IMR-90 (cell line): ENCODE results near the gene MYADML2. TPM values are rescaled to one million over a fixed set of nuclear protein-coding genes. Genes with fewer than 3 reads are reported as not detected.
"Not testable (repeated sequence)": the region's sequence is repeated elsewhere in the genome, so short reads cannot be mapped to it uniquely, and the experiment has no call there.

ENCODE experiments used
- ATAC-seq: fragments of 200-7000 bp; cut with Tn5 transposase; 2 replicates; pipeline ENCODE4 v1.9.1; 2020; ENCODE audit warnings: low read depth, mild to moderate bottlenecking, moderate library complexity
- BruUV-seq: library from RNA; stranded (reverse); fragments of 400-500 nt; replicated peaks from 2 replicates; lab custom pipeline; 2021; lab: Mats Ljungman, UMichigan
- CTCF ChIA-PET: fragments of 300-600 bp; formaldehyde crosslinking; extraction: SDS; loops from one replicate; lab custom pipeline; 2021; ENCODE audit warnings: antibody characterized with exemption; lab: Yijun Ruan, JAX
- POLR2A ChIA-PET: fragments of 300-600 bp; sonication (Branson Sonifier 250); formaldehyde crosslinking; loops from one replicate; lab custom pipeline; 2022; ENCODE audit warnings: antibody characterized with exemption; ENCODE audit not compliant: unreplicated experiment; lab: Charles Lee
- DNase-seq: peaks from one replicate; pipeline ENCODE4 v3.0.0; 2013
- H2AFZ ChIP-seq: replicated peaks from 2 replicates; pipeline ENCODE3; 2013; ENCODE audit warnings: low read length, mild to moderate bottlenecking; ENCODE audit not compliant: poor library complexity
- H2AK5ac ChIP-seq: 2 replicates; pipeline ENCODE4 v1.6.1; 2013; ENCODE audit warnings: low read depth, low read length, inconsistent platforms
- H2AK9ac ChIP-seq: replicated peaks from 2 replicates; pipeline ENCODE3; 2013; ENCODE audit warnings: mild to moderate bottlenecking, low read depth, low read length, moderate library complexity; ENCODE audit not compliant: poor library complexity
- H2BK120ac ChIP-seq: 2 replicates; pipeline ENCODE4 v1.6.1; 2013; ENCODE audit warnings: low read depth, low read length, inconsistent platforms
- H2BK15ac ChIP-seq: 3 replicates; pipeline ENCODE4 v1.6.1; 2013; ENCODE audit warnings: low read depth, low read length, inconsistent platforms
- H2BK20ac ChIP-seq: 2 replicates; pipeline ENCODE4 v1.6.1; 2013; ENCODE audit warnings: low read depth, mild to moderate bottlenecking, inconsistent platforms, low read length, moderate library complexity
- H2BK5ac ChIP-seq: 2 replicates; pipeline ENCODE4 v1.6.1; 2013; ENCODE audit warnings: mild to moderate bottlenecking, low read depth, low read length, inconsistent platforms; ENCODE audit not compliant: poor library complexity, severe bottlenecking
- H3K14ac ChIP-seq: replicated peaks from 2 replicates; pipeline ENCODE4 v1.6.1; 2013; ENCODE audit warnings: low read depth, low read length, inconsistent platforms
- H3K18ac ChIP-seq: 2 replicates; pipeline ENCODE4 v1.6.1; 2013; ENCODE audit warnings: low read depth, low read length, control low read depth
- H3K23ac ChIP-seq: 2 replicates; pipeline ENCODE4 v1.6.1; 2013; ENCODE audit warnings: low read depth, low read length, inconsistent platforms
- H3K27ac ChIP-seq: 2 replicates; pipeline ENCODE4 v1.5.1; 2013; ENCODE audit warnings: mild to moderate bottlenecking, control low read depth, low read length; ENCODE audit not compliant: insufficient read depth
- H3K27me3 ChIP-seq: 2 replicates; pipeline ENCODE4 v1.6.1; 2013; ENCODE audit warnings: low read length; ENCODE audit not compliant: control insufficient read depth, insufficient read depth
- H3K36me3 ChIP-seq: 2 replicates; pipeline ENCODE4 v1.6.1; 2013; ENCODE audit warnings: low read length, mixed read lengths; ENCODE audit not compliant: control insufficient read depth, insufficient read depth
- H3K4ac ChIP-seq: 2 replicates; pipeline ENCODE4 v1.6.1; 2013; ENCODE audit warnings: low read depth, low read length, inconsistent platforms
- H3K4me1 ChIP-seq: 2 replicates; pipeline ENCODE4 v1.6.1; 2013; ENCODE audit warnings: low read length, mixed read lengths; ENCODE audit not compliant: control insufficient read depth, insufficient read depth
- H3K4me2 ChIP-seq: 2 replicates; pipeline ENCODE4 v1.6.1; 2013; ENCODE audit warnings: low read depth, mild to moderate bottlenecking, control low read depth, low read length, moderate library complexity
- H3K4me3 ChIP-seq: 2 replicates; pipeline ENCODE4 v1.5.1; 2013; ENCODE audit warnings: low read depth, mild to moderate bottlenecking, control low read depth, low read length, moderate library complexity; ENCODE audit not compliant: insufficient read depth
- H3K56ac ChIP-seq: 2 replicates; pipeline ENCODE4 v1.6.1; 2013; ENCODE audit warnings: low read length, inconsistent platforms; ENCODE audit not compliant: insufficient read depth; ENCODE audit errors: extremely low read depth
- H3K79me1 ChIP-seq, 2 experiments: 2 replicates each; pipeline ENCODE4 v1.6.1; 2013; ENCODE audit warnings: low read length in 2 of 2, inconsistent platforms in 1 of 2, low read depth in 1 of 2
- H3K9ac ChIP-seq: 2 replicates; pipeline ENCODE4 v1.6.1; 2013; ENCODE audit warnings: low read depth, low read length, control low read depth
- H3K9me1 ChIP-seq: 2 replicates; pipeline ENCODE4 v1.6.1; 2013; ENCODE audit warnings: low read length, inconsistent platforms; ENCODE audit not compliant: insufficient read depth
- H3K9me3 ChIP-seq: 2 replicates; pipeline ENCODE4 v1.6.1; 2013; ENCODE audit warnings: low read length; ENCODE audit not compliant: control insufficient read depth, insufficient read depth
- H4K20me1 ChIP-seq: 2 replicates; pipeline ENCODE4 v1.6.1; 2013; ENCODE audit warnings: low read length, inconsistent platforms; ENCODE audit not compliant: insufficient read depth
- H4K5ac ChIP-seq: 2 replicates; pipeline ENCODE4 v1.6.1; 2013; ENCODE audit warnings: mild to moderate bottlenecking, low read depth, low read length, control low read depth
- H4K8ac ChIP-seq, 2 experiments: 2 replicates each; pipeline ENCODE4 v1.6.1; 2013; ENCODE audit warnings: low read depth in 2 of 2, low read length in 2 of 2, control low read depth in 1 of 2, inconsistent platforms in 1 of 2
- H4K91ac ChIP-seq: 2 replicates; pipeline ENCODE4 v1.6.1; 2013; ENCODE audit warnings: low read depth, low read length, inconsistent platforms; ENCODE audit not compliant: insufficient read depth
- FOS ChIP-seq: fragments of 150-350 bp; IDR thresholded peaks from 2 replicates; pipeline ENCODE4 v1.6.1; 2016; ENCODE audit warnings: low read depth, low read length
- MAFK ChIP-seq: IDR thresholded peaks from 2 replicates; pipeline ENCODE4 v1.6.1; 2012; ENCODE audit warnings: low read depth, low read length, improper control_type of control experiment
- MXI1 ChIP-seq: IDR thresholded peaks from 2 replicates; pipeline ENCODE4 v1.6.1; 2012; ENCODE audit warnings: low read depth, mild to moderate bottlenecking, low read length, moderate library complexity, borderline replicate concordance
- RAD21 ChIP-seq: IDR thresholded peaks from 2 replicates; pipeline ENCODE4 v1.6.1; 2012; ENCODE audit warnings: low read length, improper control_type of control experiment
- SMC3 ChIP-seq: fragments of 150-350 bp; IDR thresholded peaks from 2 replicates; pipeline ENCODE4 v1.6.1; 2016; ENCODE audit warnings: low read depth, mild to moderate bottlenecking, antibody characterized with exemption, low read length, moderate library complexity
- WGBS, 2 experiments: methylation state at CpG; one replicate each; pipeline versions ENCODE4 v1.1.5 to v1.1.7; 2013; ENCODE audit warnings: missing lambda C conversion rate in 2 of 2; ENCODE audit not compliant: insufficient read length in 1 of 2; ENCODE audit errors: extremely low coverage in 2 of 2; 5-methylcytosine and 5-hydroxymethylcytosine counted together
- dilution Hi-C: fragments of 300-500 bp; cut with HindIII; formaldehyde crosslinking; loops from one replicate; pipeline ENCODE4 v1.14.3; 2018; ENCODE audit warnings: low sequenced_read_pairs; ENCODE audit not compliant: unreplicated experiment
- in situ Hi-C: fragments of 300-500 bp; cut with MboI; formaldehyde crosslinking; loops from 3 replicates; pipeline ENCODE4 v1.14.3; 2019; ENCODE audit warnings: low sequenced_read_pairs, inconsistent platforms, mixed read lengths
- intact Hi-C: fragments of 100-400 bp; cut with micrococcal nuclease; formaldehyde crosslinking; loops from 2 replicates; pipeline ENCODE4 v1.10.0; 2022
- polyA plus RNA-seq, 3 experiments: library from polyadenylated mRNA; depleted of rRNA; stranded (reverse); fragments of >200 nt; gene quantifications; 2 replicates each; pipeline ENCODE4 v1.2.3, GENCODE V29; 2012; ENCODE audit warnings: low replicate concordance in 1 of 3
- total RNA-seq: library from RNA; depleted of rRNA; stranded (reverse); fragments of >200 nt; gene quantifications from 2 replicates; pipeline ENCODE4 v1.2.3, GENCODE V29; 2012

The MYADML2 gene
- total and polyA plus RNA-seq, 2 of the 4 experiments (the other 2 are of a cell fraction), result not detected

GRCh38 chr17:81954131-81955057 lies 7.4 kb upstream of the MYADML2 start:
- H2AK5ac ChIP-seq, result peak overlapping the region; percentile 16; the same call in 1 of the 2 replicates
- H3K23ac ChIP-seq, result no peak overlapping the region
- in situ Hi-C loops, result no loop called here
- no peaks in the 10 kb centered on the region for H3K4me1 ChIP-seq
- no TSS peak for BruUV-seq
- H3K9ac ChIP-seq, result no peak overlapping the region
- WGBS, 2 experiments, result no CpG with 5 or more reads among the region's 19 CpGs
- H4K91ac ChIP-seq, result no peak overlapping the region
- no peaks in the 10 kb centered on the region for H3K9me1 ChIP-seq
- no peak overlapping the region for H3K4ac ChIP-seq
- no peak overlapping the region for H3K27ac ChIP-seq
- H3K9me3 ChIP-seq, result no peaks in the 10 kb centered on the region
- H3K27me3 ChIP-seq, result peaks cover 20% of the 10 kb centered on the region
- intact Hi-C loops, result no loop called here
- no peak overlapping the region for H2BK15ac ChIP-seq
- no peak overlapping the region for H2BK5ac ChIP-seq
- dilution Hi-C loops, result no loop called here
- no peak overlapping the region for H2AFZ ChIP-seq
- no peak for DNase-seq
- H2BK120ac ChIP-seq, result no peak overlapping the region
- POLR2A ChIA-PET, result no interaction called here
- H4K8ac ChIP-seq, result no peak overlapping the region
- no peak overlapping the region for H3K56ac ChIP-seq
- no peak overlapping the region for H2BK20ac ChIP-seq
- CTCF ChIA-PET, result no interaction called here
- no peaks in the 10 kb centered on the region for H3K79me1 ChIP-seq
- no peak overlapping the region for H4K5ac ChIP-seq
- ATAC-seq, result no peak
- peak overlapping the region; percentile 42 for H2AK9ac ChIP-seq
- no peak overlapping the region for H3K14ac ChIP-seq
- no peak overlapping the region for H3K18ac ChIP-seq
- no peak overlapping the region for H3K4me2 ChIP-seq
- H3K36me3 ChIP-seq, result no peaks in the 10 kb centered on the region
- TF ChIP-seq SMC3, result no peak
- TF ChIP-seq FOS, result no peak
- no peak for TF ChIP-seq MXI1
- no peak for TF ChIP-seq MAFK
- no peak for TF ChIP-seq RAD21
- no peaks in the 10 kb centered on the region for H4K20me1 ChIP-seq
- no peak overlapping the region for H3K4me3 ChIP-seq

GRCh38 chr17:81953443-81953842 lies 6.4 kb upstream of the MYADML2 start:
- H2BK5ac ChIP-seq, H3K4me2 ChIP-seq, H2AFZ ChIP-seq, H2AK5ac ChIP-seq, H4K20me1 ChIP-seq, H3K27ac ChIP-seq, H3K18ac ChIP-seq, H4K91ac ChIP-seq, intact Hi-C loops, H3K14ac ChIP-seq, H3K4me1 ChIP-seq, BruUV-seq, H2BK20ac ChIP-seq, H4K5ac ChIP-seq, H3K4me3 ChIP-seq, in situ Hi-C loops, ATAC-seq, H2BK15ac ChIP-seq, H2BK120ac ChIP-seq, dilution Hi-C loops, DNase-seq, H3K9ac ChIP-seq, H3K9me3 ChIP-seq, H3K4ac ChIP-seq, CTCF ChIA-PET, H3K23ac ChIP-seq, H4K8ac ChIP-seq, H3K79me1 ChIP-seq, POLR2A ChIA-PET, H2AK9ac ChIP-seq, H3K56ac ChIP-seq, H3K36me3 ChIP-seq, H3K9me1 ChIP-seq: not testable (repeated sequence)
- no CpG with 5 or more reads among the region's 5 CpGs for WGBS, 2 experiments
- peaks cover 14% of the 10 kb centered on the region; the same call in 1 of the 2 replicates for H3K27me3 ChIP-seq
